K562 (cell line): ENCODE results near the gene SCFD2. TPM values are rescaled to one million over a fixed set of nuclear protein-coding genes. Genes with fewer than 3 reads are reported as not detected.

ENCODE experiments used
- ATAC-seq: fragments of 200-7000 bp; cut with Tn5 transposase; 3 replicates; pipeline ENCODE4 v1.9.1; 2020; ENCODE audit warnings: moderate library complexity
- BruUV-seq: library from RNA; stranded (reverse); fragments of 400-500 nt; replicated peaks from 2 replicates; lab custom pipeline; 2021; lab: Mats Ljungman, UMichigan
- CTCF ChIA-PET: fragments of 300-600 bp; formaldehyde crosslinking; extraction: SDS; loops from one replicate; lab custom pipeline; 2021; ENCODE audit warnings: low intra/inter-chr PET ratio; lab: Yijun Ruan, JAX
- POLR2A ChIA-PET: fragments of 300-600, 350-650 bp; sonication (Branson Sonifier 250); formaldehyde crosslinking; extraction: SDS; loops from one replicate; lab custom pipeline; 2021; ENCODE audit warnings: antibody characterized with exemption, inconsistent platforms; lab: Yijun Ruan, JAX
- DNase-seq, 4 experiments: peaks; one replicate each; pipeline versions ENCODE4 v3.0.0 to v3.0.0-alpha.2; 2011 to 2018; ENCODE audit warnings: low spot score in 3 of 4, mixed read lengths in 3 of 4; ENCODE audit errors: extremely low read depth in 1 of 4
- FAIRE-seq: peaks from 2 replicates; lab custom pipeline; 2011; peaks lifted over from hg19 to GRCh38; lab: Jason Lieb, UNC
- H2AFZ ChIP-seq: 2 replicates; pipeline ENCODE4 v1.6.0; 2011; ENCODE audit warnings: low read depth, low read length, control low read depth, inconsistent platforms
- H3K27ac ChIP-seq: fragments of 200-600 bp; 3 replicates; pipeline ENCODE4 v1.8.0; 2011; ENCODE audit warnings: low read depth, mild to moderate bottlenecking, control low read depth, inconsistent platforms, low read length, moderate library complexity, mixed read lengths; ENCODE audit errors: extremely low read depth
- H3K27me3 ChIP-seq, 2 experiments: fragments of 300-600 bp in 1 of 2; 2 replicates in 1 of 2; 3 replicates in 1 of 2; pipeline versions ENCODE4 v1.6.0 to v1.8.0; 2011; ENCODE audit warnings: inconsistent platforms in 2 of 2, low read length in 2 of 2, mild to moderate bottlenecking in 1 of 2, mixed read lengths in 1 of 2, moderate library complexity in 1 of 2; ENCODE audit not compliant: control insufficient read depth in 2 of 2, insufficient read depth in 2 of 2
- H3K36me3 ChIP-seq: fragments of 300-600 bp; 3 replicates; pipeline ENCODE4 v1.8.0; 2011; ENCODE audit warnings: mild to moderate bottlenecking, low read length, inconsistent platforms; ENCODE audit not compliant: control insufficient read depth, insufficient read depth
- H3K4me1 ChIP-seq, 2 experiments: fragments of 200-600 bp in 1 of 2; replicated peaks in 1 of 2; 2 replicates in 1 of 2; 3 replicates in 1 of 2; pipeline versions ENCODE4 v1.5.1 to v1.8.0; 2011; ENCODE audit warnings: inconsistent platforms in 2 of 2, low read length in 2 of 2, mild to moderate bottlenecking in 1 of 2, mixed read lengths in 1 of 2, moderate library complexity in 1 of 2; ENCODE audit not compliant: control insufficient read depth in 2 of 2, insufficient read depth in 2 of 2
- H3K4me2 ChIP-seq: 2 replicates; pipeline ENCODE4 v1.6.1; 2011; ENCODE audit warnings: low read length, control low read depth, inconsistent platforms, mixed read lengths; ENCODE audit not compliant: insufficient read depth
- H3K4me3 ChIP-seq: fragments of 200-600 bp; sonication (generic), shearing (Covaris generic); 2 replicates; pipeline ENCODE4 v1.5.1; 2016; ENCODE audit warnings: control low read depth, inconsistent platforms
- H3K79me2 ChIP-seq: fragments of 200-600 bp; 3 replicates; pipeline ENCODE4 v1.8.0; 2011; ENCODE audit warnings: low read length, inconsistent platforms; ENCODE audit not compliant: control insufficient read depth, insufficient read depth
- H3K9ac ChIP-seq, 2 experiments: 2 replicates each; pipeline versions ENCODE4 v1.6.0 to v1.6.1; 2011; ENCODE audit warnings: low read depth in 2 of 2, low read length in 2 of 2, control low read depth in 1 of 2, inconsistent platforms in 1 of 2, mild to moderate bottlenecking in 1 of 2, mixed read lengths in 1 of 2; ENCODE audit not compliant: insufficient read depth in 1 of 2
- H3K9me1 ChIP-seq: one replicate; pipeline ENCODE4 v1.6.0; 2011; ENCODE audit warnings: inconsistent platforms, mild to moderate bottlenecking, low read length, moderate library complexity; ENCODE audit not compliant: control insufficient read depth, insufficient read depth
- H3K9me3 ChIP-seq: replicated peaks from 2 replicates; pipeline ENCODE4 v1.5.1; 2011; ENCODE audit warnings: low read depth, low read length, inconsistent platforms; ENCODE audit not compliant: control insufficient read depth, insufficient read depth
- H4K20me1 ChIP-seq: replicated peaks from 2 replicates; pipeline ENCODE4 v1.6.1; 2011; ENCODE audit warnings: low read length, inconsistent platforms, mixed read lengths; ENCODE audit not compliant: control insufficient read depth, insufficient read depth
- CHD1 ChIP-seq: fragments of 200-600 bp; sonication (generic); IDR thresholded peaks from one replicate; pipeline ENCODE4 v1.6.1; 2012; ENCODE audit warnings: mild to moderate bottlenecking, moderate library complexity, low read length, inconsistent platforms
- FOXP1 ChIP-seq: sonication (generic); formaldehyde crosslinking; IDR thresholded peaks from 2 replicates; pipeline ENCODE4 v1.8.0; 2022; ENCODE audit warnings: mild to moderate bottlenecking, missing genetic modification reagents
- SRSF1 ChIP-seq: fragments of 200-400 bp; formaldehyde crosslinking; IDR thresholded peaks from 2 replicates; pipeline ENCODE4 v1.6.1; 2017; ENCODE audit warnings: mild to moderate bottlenecking, low read depth, low read length, moderate library complexity
- ZNF436 ChIP-seq: fragments of 250-450, 450-650 bp; sonication (Bioruptor Pico); formaldehyde crosslinking; IDR thresholded peaks from 2 replicates; pipeline ENCODE4 v1.7.0; 2020; ENCODE audit warnings: mild to moderate bottlenecking
- ZNF740 ChIP-seq, 3 experiments: fragments of 200-800 bp in 1 of 3; sonication (Bioruptor generic) in 1 of 3; sonication (generic) in 1 of 3; formaldehyde crosslinking in 1 of 3; IDR thresholded peaks; 2 replicates each; pipeline versions ENCODE4 v1.6.1 to v1.8.0; 2016 to 2022; ENCODE audit warnings: mild to moderate bottlenecking in 2 of 3, missing compliant biosample characterization in 2 of 3, missing genetic modification characterization in 2 of 3, missing genetic modification reagents in 1 of 3
- WGBS: fragments of 100-300 bp; shearing (Covaris generic); methylation state at CpG from one replicate; pipeline ENCODE4 v1.1.6; 2016; ENCODE audit warnings: low coverage, mixed read lengths; ENCODE audit not compliant: insufficient coverage; ENCODE audit errors: missing lambda C conversion rate; 5-methylcytosine and 5-hydroxymethylcytosine counted together
- in situ Hi-C: fragments of 300-500 bp; cut with MboI; formaldehyde crosslinking; loops from 4 replicates; pipeline ENCODE4 v1.15.0; 2018; ENCODE audit warnings: inconsistent platforms, mixed read lengths
- intact Hi-C: fragments of 100-400 bp; cut with micrococcal nuclease; formaldehyde crosslinking; loops from 2 replicates; pipeline ENCODE4 v1.14.2; 2022
- polyA plus RNA-seq, 8 experiments: library from polyadenylated mRNA; depleted of rRNA in 4 of 8; stranded (reverse) in 5 of 8; unstranded in 3 of 8; fragments of >200 nt; fragmentation: Nextera tagmentation in 2 of 8; fragmentation: Illumina TruSeq in 1 of 8; extraction: Ambion mirVana in 2 of 8; extraction: Trizol in 1 of 8; gene quantifications; 2 replicates each; pipeline versions ENCODE4 v1.2.1 to v1.2.3, GENCODE V29; 2011 to 2014; ENCODE audit warnings: inconsistent platforms in 1 of 8, missing spikeins in 1 of 8
- total RNA-seq, 7 experiments: library from RNA; depleted of rRNA in 6 of 7; stranded (reverse); fragments of >200 nt in 6 of 7; fragmentation: Illumina TruSeq in 2 of 7; extraction: Trizol in 2 of 7; gene quantifications; 2 replicates each; pipeline versions ENCODE4 v1.2.1 to v1.2.3, GENCODE V29; 2011 to 2021; ENCODE audit warnings: low replicate concordance in 1 of 7
- TF ChIP-seq, protein P1 (sequence below): fragments of 450-650 bp; IDR thresholded peaks from 2 replicates; pipeline ENCODE4 v1.6.1; 2016; ENCODE audit warnings: mild to moderate bottlenecking, moderate library complexity
- TF ChIP-seq, protein P2 (sequence below): fragments of 450-650 bp; formaldehyde crosslinking; IDR thresholded peaks from 2 replicates; pipeline ENCODE4 v1.4.0; 2022; ENCODE audit warnings: missing genetic modification characterization

Gene SCFD2
- total and polyA plus RNA-seq, 9 of the 15 experiments (the other 6 are each of a cell fraction or from before 2014, with no cell fraction given) = 5.7 to 30.3 (median 22.8) TPM

- no peaks in the 10 kb centered on the region for H3K79me2 ChIP-seq
- in situ Hi-C loops = no loop called here
- CTCF ChIA-PET = no interaction called here
- no peak overlapping the region for H3K4me2 ChIP-seq
- intact Hi-C loops = no loop called here
- no peaks in the 10 kb centered on the region for H3K36me3 ChIP-seq
- no TSS peak for BruUV-seq
- FAIRE-seq (no peak), ATAC-seq (no peak), DNase-seq (no peak)
- H3K9ac ChIP-seq = no peak overlapping the region
- H3K27ac ChIP-seq = no peak overlapping the region
- no peak overlapping the region for H2AFZ ChIP-seq
- no peaks in the 10 kb centered on the region for H3K9me3 ChIP-seq
- no peaks in the 10 kb centered on the region for H3K9me1 ChIP-seq
- 45% methylated on average over 4 of the region's 4 CpGs for WGBS
- H3K4me3 ChIP-seq = no peak overlapping the region
- H3K27me3 ChIP-seq = no peaks in the 10 kb centered on the region
- no peaks in the 10 kb centered on the region for H4K20me1 ChIP-seq
- no peaks in the 10 kb centered on the region for H3K4me1 ChIP-seq
- POLR2A ChIA-PET = no interaction called here
- TF ChIP-seq, protein P1, sequence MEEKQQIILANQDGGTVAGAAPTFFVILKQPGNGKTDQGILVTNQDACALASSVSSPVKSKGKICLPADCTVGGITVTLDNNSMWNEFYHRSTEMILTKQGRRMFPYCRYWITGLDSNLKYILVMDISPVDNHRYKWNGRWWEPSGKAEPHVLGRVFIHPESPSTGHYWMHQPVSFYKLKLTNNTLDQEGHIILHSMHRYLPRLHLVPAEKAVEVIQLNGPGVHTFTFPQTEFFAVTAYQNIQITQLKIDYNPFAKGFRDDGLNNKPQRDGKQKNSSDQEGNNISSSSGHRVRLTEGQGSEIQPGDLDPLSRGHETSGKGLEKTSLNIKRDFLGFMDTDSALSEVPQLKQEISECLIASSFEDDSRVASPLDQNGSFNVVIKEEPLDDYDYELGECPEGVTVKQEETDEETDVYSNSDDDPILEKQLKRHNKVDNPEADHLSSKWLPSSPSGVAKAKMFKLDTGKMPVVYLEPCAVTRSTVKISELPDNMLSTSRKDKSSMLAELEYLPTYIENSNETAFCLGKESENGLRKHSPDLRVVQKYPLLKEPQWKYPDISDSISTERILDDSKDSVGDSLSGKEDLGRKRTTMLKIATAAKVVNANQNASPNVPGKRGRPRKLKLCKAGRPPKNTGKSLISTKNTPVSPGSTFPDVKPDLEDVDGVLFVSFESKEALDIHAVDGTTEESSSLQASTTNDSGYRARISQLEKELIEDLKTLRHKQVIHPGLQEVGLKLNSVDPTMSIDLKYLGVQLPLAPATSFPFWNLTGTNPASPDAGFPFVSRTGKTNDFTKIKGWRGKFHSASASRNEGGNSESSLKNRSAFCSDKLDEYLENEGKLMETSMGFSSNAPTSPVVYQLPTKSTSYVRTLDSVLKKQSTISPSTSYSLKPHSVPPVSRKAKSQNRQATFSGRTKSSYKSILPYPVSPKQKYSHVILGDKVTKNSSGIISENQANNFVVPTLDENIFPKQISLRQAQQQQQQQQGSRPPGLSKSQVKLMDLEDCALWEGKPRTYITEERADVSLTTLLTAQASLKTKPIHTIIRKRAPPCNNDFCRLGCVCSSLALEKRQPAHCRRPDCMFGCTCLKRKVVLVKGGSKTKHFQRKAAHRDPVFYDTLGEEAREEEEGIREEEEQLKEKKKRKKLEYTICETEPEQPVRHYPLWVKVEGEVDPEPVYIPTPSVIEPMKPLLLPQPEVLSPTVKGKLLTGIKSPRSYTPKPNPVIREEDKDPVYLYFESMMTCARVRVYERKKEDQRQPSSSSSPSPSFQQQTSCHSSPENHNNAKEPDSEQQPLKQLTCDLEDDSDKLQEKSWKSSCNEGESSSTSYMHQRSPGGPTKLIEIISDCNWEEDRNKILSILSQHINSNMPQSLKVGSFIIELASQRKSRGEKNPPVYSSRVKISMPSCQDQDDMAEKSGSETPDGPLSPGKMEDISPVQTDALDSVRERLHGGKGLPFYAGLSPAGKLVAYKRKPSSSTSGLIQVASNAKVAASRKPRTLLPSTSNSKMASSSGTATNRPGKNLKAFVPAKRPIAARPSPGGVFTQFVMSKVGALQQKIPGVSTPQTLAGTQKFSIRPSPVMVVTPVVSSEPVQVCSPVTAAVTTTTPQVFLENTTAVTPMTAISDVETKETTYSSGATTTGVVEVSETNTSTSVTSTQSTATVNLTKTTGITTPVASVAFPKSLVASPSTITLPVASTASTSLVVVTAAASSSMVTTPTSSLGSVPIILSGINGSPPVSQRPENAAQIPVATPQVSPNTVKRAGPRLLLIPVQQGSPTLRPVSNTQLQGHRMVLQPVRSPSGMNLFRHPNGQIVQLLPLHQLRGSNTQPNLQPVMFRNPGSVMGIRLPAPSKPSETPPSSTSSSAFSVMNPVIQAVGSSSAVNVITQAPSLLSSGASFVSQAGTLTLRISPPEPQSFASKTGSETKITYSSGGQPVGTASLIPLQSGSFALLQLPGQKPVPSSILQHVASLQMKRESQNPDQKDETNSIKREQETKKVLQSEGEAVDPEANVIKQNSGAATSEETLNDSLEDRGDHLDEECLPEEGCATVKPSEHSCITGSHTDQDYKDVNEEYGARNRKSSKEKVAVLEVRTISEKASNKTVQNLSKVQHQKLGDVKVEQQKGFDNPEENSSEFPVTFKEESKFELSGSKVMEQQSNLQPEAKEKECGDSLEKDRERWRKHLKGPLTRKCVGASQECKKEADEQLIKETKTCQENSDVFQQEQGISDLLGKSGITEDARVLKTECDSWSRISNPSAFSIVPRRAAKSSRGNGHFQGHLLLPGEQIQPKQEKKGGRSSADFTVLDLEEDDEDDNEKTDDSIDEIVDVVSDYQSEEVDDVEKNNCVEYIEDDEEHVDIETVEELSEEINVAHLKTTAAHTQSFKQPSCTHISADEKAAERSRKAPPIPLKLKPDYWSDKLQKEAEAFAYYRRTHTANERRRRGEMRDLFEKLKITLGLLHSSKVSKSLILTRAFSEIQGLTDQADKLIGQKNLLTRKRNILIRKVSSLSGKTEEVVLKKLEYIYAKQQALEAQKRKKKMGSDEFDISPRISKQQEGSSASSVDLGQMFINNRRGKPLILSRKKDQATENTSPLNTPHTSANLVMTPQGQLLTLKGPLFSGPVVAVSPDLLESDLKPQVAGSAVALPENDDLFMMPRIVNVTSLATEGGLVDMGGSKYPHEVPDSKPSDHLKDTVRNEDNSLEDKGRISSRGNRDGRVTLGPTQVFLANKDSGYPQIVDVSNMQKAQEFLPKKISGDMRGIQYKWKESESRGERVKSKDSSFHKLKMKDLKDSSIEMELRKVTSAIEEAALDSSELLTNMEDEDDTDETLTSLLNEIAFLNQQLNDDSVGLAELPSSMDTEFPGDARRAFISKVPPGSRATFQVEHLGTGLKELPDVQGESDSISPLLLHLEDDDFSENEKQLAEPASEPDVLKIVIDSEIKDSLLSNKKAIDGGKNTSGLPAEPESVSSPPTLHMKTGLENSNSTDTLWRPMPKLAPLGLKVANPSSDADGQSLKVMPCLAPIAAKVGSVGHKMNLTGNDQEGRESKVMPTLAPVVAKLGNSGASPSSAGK = no peak
- no peak for TF ChIP-seq ZNF436
- no peak for TF ChIP-seq SRSF1
- no peak for TF ChIP-seq ZNF740 (CRISPR knock-in tag; IDR thresholded peaks at IDR 0.05)
- TF ChIP-seq ZNF740 (tag; IDR thresholded peaks at IDR 0.05) = no peak
- no peak for TF ChIP-seq FOXP1 (CRISPR knock-in tag)
- no peak for TF ChIP-seq CHD1
- TF ChIP-seq, protein P2, sequence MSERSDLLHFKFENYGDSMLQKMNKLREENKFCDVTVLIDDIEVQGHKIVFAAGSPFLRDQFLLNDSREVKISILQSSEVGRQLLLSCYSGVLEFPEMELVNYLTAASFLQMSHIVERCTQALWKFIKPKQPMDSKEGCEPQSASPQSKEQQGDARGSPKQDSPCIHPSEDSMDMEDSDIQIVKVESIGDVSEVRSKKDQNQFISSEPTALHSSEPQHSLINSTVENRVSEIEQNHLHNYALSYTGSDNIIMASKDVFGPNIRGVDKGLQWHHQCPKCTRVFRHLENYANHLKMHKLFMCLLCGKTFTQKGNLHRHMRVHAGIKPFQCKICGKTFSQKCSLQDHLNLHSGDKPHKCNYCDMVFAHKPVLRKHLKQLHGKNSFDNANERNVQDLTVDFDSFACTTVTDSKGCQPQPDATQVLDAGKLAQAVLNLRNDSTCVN (CRISPR knock-in tag) = no peak
Observed at GRCh38 chr4:52949336-52949735, 416.5 kb downstream of the SCFD2 start.
